ENCODE data around the gene ABCG4. TPM values are rescaled to one million over a fixed set of nuclear protein-coding genes. Genes with fewer than 3 reads are reported as not detected.

The ABCG4 gene
- total and polyA plus RNA-seq, 2 donors from 2014 or later, result 0.25 to 0.52 TPM

DNA sequence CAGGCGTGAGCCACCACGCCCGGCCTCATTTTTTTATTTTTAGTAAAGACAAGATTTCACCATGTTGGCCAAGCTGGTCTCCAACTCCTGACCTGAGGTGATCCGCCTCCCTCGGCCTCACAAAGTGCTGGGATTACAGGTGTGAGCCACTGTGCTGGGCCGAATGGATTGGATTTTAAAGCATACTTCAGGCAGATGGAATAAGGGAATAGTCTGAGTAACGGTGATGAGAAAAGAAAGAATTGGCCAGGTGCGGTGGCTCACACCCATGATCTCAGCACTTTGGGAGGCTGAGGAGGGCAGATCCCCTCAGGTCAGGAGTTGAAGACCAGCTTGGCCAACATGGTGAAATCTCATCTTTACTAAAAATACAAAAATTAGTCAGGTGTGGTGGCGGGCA, 55.2 kb downstream of the ABCG4 start:
- Histone ChIP-seq H3K9me3 (ENCODE audit: control insufficient read depth in 2 of 3, insufficient read depth in 1 of 3, low read length in 3 of 3) (no peaks in the 10 kb centered on the region), H3K9ac (ENCODE audit: low read length in 3 of 3) (no peak overlapping the region), H3K27me3 (ENCODE audit: control insufficient read depth, insufficient read depth, low read length) (no peaks in the 10 kb centered on the region), H3K4me3 (ENCODE audit: low read length in 3 of 3) (no peak overlapping the region), H3K27ac (ENCODE audit: low read depth in 2 of 2, low read length in 2 of 2) (no peak overlapping the region), H3K36me3 (ENCODE audit: control insufficient read depth in 2 of 3, insufficient read depth in 3 of 3, low read length in 3 of 3) (no peaks in the 10 kb centered on the region), H3K4me1 (ENCODE audit: control insufficient read depth in 2 of 3, insufficient read depth in 2 of 3, low read depth in 1 of 3, low read length in 3 of 3) (peaks cover 0 to 5% (median 0%) of the 10 kb centered on the region in 3 donors)
- intact Hi-C loops (cut with DNase I), result no loop called here
- no peak for FAIRE-seq
- TF ChIP-seq, protein P1, sequence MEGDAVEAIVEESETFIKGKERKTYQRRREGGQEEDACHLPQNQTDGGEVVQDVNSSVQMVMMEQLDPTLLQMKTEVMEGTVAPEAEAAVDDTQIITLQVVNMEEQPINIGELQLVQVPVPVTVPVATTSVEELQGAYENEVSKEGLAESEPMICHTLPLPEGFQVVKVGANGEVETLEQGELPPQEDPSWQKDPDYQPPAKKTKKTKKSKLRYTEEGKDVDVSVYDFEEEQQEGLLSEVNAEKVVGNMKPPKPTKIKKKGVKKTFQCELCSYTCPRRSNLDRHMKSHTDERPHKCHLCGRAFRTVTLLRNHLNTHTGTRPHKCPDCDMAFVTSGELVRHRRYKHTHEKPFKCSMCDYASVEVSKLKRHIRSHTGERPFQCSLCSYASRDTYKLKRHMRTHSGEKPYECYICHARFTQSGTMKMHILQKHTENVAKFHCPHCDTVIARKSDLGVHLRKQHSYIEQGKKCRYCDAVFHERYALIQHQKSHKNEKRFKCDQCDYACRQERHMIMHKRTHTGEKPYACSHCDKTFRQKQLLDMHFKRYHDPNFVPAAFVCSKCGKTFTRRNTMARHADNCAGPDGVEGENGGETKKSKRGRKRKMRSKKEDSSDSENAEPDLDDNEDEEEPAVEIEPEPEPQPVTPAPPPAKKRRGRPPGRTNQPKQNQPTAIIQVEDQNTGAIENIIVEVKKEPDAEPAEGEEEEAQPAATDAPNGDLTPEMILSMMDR (IDR thresholded peaks at IDR 0.05; ENCODE audit: borderline replicate concordance, extremely low read depth, insufficient read depth), result no peak
- DNase-seq, result peak in 1 of 5 donors; percentile 41

DNA sequence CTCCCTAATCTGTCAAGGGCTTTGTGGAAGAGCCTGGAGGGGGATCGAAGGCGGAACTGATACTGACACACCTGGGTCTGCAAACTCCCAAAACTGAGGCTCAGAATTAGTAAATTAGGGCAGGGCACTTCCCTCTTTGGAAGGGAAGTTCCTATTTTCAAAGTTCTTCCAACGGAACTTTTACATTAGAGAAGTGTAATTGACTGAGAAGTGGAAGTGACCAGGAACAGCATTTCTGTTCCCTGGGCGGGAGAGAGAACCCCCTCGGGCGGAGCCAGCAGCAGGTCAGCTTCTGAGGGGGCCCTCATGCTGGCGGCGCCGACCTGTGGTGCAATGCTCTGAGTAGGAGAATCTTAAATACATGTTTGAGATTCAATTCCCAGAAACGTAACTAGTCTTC, 56.2 kb downstream of the ABCG4 start:
- Histone ChIP-seq H3K27me3 (ENCODE audit: control insufficient read depth, insufficient read depth, low read length) (no peaks in the 10 kb centered on the region), H3K36me3 (ENCODE audit: control insufficient read depth in 2 of 3, insufficient read depth in 3 of 3, low read length in 3 of 3) (no peaks in the 10 kb centered on the region), H3K9me3 (ENCODE audit: control insufficient read depth in 2 of 3, insufficient read depth in 1 of 3, low read length in 3 of 3) (no peaks in the 10 kb centered on the region), H3K27ac (ENCODE audit: low read depth in 2 of 2, low read length in 2 of 2) (no peak overlapping the region), H3K9ac (ENCODE audit: low read length in 3 of 3) (no peak overlapping the region), H3K4me3 (ENCODE audit: low read length in 3 of 3) (peak overlapping the region in 1 of 3 donors; percentile 64), H3K4me1 (ENCODE audit: control insufficient read depth in 2 of 3, insufficient read depth in 2 of 3, low read depth in 1 of 3, low read length in 3 of 3) (peaks cover 0 to 5% (median 0%) of the 10 kb centered on the region in 3 donors)
- intact Hi-C loops (cut with DNase I), result no loop called here
- FAIRE-seq (no peak), DNase-seq (peak in 3 of 5 donors; percentile 17 to 74 (median 70))
- TF ChIP-seq, protein P1 (IDR thresholded peaks at IDR 0.05; ENCODE audit: borderline replicate concordance, extremely low read depth, insufficient read depth), result no peak

DNA sequence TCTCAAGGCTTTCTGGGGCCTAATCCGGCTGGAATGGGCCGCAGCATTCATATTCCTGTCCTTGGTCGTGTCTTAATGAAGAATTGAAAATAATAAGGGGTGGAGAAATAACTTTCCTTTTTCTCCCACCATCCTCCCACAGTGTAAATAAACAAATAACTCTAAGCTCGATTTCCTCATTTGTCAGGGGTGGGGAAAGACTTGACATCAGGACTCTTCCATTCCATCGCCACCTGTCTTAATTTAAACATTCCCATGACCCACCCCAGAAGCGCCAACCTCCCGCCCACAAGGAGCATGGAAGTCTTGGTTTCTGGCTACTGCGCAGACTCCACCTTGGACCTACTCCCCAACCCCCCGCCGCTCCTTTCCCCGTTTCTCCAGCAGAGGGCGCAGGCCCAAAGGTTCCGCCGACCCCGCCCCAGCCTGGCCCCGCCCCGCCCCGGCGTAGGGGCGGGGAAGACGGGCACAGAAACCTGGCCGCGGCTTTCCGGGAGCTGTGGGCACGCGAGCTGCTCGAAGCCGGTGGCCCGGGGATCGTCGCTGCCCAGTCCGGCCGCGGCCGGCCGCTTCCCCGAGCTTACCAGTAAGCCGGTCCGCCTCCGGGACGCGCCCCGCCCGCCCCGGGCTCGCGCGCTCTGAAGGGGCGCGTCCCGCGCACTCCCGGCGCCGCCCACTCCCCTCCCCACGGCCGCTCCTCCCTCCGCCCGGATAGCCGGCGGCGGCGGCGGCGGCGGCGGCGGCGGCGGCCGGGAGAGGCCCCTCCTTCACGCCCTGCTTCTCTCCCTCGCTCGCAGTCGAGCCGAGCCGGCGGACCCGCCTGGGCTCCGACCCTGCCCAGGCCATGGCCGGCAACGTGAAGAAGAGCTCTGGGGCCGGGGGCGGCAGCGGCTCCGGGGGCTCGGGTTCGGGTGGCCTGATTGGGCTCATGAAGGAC, 57.0 kb downstream of the ABCG4 start, which contains the start of gene CBL:
CBL (plus strand) TSS at position 766 of the 937 bp plus-strand sequence; CDS start at position 845, 79 bp downstream.
- intact Hi-C loops (cut with DNase I), result no loop called here
- Histone ChIP-seq H3K27ac (ENCODE audit: low read depth in 2 of 2, low read length in 2 of 2) (peak within 1 kb of the TSS; percentile 91 to 93), H3K9me3 (ENCODE audit: control insufficient read depth in 2 of 3, insufficient read depth in 1 of 3, low read length in 3 of 3) (no peaks in the 10 kb centered on the region), H3K4me3 (ENCODE audit: low read length in 3 of 3) (peak within 1 kb of the TSS; percentile 64 to 93 (median 83)), H3K27me3 (ENCODE audit: control insufficient read depth, insufficient read depth, low read length) (no peaks in the 10 kb centered on the region), H3K36me3 (ENCODE audit: control insufficient read depth in 2 of 3, insufficient read depth in 3 of 3, low read length in 3 of 3) (no peaks in the 10 kb centered on the region), H3K4me1 (ENCODE audit: control insufficient read depth in 2 of 3, insufficient read depth in 2 of 3, low read depth in 1 of 3, low read length in 3 of 3) (peaks cover 0 to 5% (median 0%) of the 10 kb centered on the region in 3 donors), H3K9ac (ENCODE audit: low read length in 3 of 3) (peak within 1 kb of the TSS; percentile 59 to 81 (median 79))
- TF ChIP-seq, protein P1 (IDR thresholded peaks at IDR 0.05; ENCODE audit: borderline replicate concordance, extremely low read depth, insufficient read depth), result peak; percentile 76
- FAIRE-seq (no peak), DNase-seq (peak; percentile 97 to 98 (median 97))
